Activated T-cell treated with anti-CD3 and anti-CD28 coated beads for 24 hours (primary cell): Measurements from ENCODE around the gene EXT2.

Experiments used
- DNase-seq: peaks from one replicate; pipeline ENCODE4 v3.0.0-alpha.2; 2020; ENCODE audit warnings: low read depth

The EXT2 gene

DNA sequence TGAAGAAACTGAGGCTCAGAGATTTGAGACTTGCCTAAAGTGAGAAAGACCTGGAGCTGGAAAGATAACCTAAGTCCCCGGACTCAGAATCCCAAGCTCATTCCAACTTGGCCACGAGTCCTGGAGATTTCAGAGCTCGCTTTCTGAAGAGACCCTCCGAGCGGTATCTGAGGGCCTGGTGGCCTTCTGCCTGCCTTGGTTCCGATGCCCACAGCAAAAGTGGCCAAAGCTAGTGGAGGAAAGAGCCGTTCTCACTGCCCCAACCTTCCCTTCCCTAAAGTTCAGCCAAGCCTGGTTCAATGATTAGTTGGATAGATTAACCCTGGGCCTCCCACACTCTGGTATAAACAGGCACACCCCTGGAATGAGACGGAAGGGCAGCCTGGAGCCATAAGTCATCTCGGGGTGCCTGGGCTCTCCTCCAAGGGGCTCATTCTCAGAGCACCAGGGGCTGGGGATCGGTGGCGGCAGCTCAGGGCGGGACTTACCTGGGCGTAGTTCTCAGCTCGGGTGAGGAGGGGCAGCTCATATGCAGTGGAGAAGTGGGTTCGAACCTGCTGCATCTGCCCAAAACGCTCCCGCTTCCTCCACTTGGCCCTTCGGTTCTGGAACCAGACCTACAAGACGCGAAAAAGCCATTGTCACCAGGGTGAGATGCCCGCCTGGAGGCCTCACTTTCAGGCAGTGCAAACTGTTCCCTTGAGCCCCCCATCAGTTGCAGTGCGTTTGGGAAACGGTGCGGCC, 171.7 kb downstream of the EXT2 start:
- DNase-seq = no peak

DNA sequence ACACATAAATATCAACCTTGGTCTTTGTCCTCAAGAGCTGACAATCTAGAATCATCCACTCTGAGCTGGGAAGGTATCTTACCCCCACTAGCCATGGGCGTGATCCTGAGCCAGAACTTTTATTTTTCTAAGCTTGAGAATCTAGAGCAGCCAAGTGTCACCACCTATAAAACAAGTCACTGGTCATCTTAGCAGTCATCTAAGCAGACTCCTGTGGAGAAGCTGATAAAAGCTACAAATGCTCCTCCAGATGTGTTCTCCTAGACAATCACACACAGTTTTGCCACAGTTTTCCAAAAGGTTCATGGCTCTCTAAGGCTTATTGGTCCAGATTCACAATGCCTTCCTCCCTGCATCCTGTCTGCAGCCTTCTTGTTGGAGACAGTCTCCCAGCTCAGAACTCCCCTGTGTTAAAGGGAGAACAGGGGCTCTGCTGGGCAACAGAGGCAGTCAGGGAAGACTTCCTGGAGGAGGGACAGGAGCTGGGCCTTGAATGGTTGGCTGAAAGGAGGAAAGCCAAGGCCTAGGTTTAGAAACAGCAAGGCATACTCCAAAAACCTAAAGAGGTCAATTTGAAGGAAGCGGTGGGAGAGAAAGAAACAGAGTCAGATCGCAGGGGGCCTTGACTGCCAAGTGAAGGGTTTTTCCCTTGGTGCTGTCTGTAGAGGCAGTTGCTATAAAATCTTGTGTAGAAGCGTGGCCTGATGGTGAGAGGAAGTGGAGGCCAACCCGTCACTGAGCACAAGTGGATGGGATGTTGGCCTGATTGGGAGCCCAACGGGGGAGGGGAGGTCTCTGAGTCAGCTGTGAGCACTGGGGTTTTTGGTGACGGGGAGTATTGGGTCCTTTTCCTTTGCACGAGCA, 172.5 kb downstream of the EXT2 start:
- no peak for DNase-seq

DNA sequence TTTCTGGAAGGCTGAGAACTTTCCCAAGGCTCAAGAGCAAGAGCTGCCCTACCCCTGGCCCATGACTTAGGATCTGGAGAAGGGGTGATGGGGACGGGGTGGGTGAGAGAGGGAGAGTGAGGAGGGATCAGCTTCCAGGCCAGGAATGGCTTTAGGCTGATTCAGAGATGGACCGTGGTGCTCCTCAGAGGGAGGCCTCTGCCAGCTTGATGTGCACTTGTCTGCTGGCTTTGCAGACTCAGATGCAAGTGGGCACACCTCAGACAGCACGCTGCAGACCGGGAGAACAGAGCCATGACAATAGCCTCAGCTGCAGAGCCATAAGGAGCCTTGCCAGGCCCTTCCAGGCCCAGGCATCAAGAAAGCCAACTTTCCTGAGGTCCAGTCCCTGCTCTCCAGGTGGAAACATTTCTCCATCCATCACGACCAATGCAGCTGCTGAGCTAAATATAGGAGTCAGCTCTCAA, 173.2 kb downstream of the EXT2 start:
- no peak for DNase-seq

DNA sequence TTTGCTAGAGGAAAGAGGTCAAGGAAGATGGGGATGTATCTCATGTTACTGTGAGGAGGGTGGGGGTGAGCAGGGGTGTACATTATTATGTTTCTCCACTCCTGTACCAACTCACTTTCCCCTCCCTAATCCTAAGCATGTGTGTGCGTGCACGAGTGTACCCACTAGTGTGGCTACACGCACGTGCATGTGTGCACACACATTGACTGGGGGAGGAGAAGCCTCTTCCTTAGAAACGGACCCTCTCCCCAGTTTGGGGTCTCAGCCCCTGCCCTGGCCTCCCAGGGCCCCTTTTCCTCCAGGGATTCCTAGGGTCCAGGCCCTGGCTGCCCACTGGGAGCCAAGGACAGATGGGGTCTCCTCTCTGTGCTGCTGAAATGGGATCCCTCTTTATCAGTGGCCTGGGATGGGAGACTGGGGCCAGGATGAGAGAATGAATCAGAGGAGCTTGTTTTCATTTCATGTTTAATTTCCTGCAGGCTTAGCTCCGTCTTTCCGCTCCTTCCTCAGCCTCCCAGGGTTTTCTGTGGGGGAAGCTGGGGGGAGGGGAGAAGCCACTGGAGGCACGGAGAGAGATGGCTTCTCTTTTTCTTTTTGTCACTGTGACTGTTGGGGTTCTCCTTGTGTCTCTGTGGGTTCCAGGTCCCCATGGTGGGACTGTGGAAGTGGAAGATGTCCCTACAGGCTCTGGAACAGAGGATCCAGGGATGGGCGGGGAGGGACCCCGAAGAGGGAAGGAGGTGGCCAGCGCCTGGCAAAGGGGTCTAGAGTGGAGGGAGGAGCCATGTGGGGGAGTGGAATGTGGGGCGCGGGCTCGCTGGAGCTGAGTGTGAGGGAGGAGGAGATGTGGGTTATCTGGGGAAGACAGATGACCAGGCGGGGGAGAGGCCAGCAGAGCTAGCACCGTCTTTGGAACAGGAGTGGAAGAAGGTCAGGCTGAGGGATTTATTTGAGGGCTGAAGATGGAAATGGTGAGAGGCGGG, 174.2 kb downstream of the EXT2 start:
- no peak for DNase-seq

DNA sequence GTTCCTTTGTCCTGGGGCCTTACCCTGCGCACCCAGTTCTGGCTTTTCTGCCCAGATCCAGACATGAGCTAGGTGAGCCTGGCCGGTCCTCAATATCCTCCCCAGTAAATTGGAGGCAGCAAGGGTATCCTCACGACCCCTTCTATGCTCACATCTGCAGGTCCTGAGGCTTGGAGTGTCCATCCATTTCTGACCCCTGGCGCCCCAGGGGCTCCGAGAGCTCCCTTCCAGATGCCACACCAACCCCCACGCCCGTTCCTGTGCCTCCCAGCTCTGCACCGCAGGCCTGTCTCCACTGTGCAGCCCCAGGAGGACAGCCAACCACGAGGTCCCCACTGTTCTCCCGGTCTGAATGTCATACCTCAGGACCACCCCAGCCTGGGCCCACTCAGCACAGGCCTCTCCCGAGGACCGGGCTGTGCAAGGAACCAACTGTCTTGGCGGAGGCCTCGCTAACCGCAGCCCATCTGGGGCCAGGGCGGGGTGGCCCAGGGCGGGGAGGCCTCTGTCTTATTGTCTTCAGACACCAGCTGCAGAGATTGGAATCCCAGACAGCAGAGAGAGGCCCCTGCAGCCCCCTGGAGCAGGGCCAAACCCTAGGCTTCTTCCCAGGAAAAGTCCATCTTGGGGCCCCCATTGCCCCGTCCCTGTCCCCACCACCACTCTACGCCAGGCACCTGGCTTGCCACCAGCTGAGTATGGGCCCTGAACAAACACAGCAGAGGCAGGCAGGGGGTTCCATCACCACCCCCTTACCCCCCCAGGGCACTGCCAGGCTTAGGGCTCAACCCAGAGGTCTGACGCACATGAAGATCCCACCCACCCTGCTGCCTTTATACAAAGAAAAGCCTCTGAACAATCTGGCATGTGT, 175.2 kb downstream of the EXT2 start:
- DNase-seq = no peak

DNA sequence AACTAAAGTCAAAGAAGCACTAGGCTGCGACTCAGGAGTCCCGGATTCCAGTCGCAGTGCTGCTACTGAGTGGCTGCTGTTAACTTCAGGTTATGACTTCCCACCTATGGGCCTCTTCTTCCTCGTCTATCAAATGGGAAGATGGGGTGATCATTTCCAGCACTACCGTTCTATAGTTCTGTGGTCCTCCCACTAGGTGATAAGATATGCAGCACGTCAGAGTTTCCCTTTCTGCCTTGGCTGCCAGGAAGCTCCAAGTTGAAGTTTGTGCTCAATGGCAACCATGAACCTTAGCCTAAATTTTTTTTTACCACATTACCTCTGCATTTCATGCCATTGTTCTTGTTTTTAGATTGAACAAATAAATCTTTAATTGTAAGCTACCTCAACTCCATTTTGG, 175.8 kb downstream of the EXT2 start:
- DNase-seq = no peak

DNA sequence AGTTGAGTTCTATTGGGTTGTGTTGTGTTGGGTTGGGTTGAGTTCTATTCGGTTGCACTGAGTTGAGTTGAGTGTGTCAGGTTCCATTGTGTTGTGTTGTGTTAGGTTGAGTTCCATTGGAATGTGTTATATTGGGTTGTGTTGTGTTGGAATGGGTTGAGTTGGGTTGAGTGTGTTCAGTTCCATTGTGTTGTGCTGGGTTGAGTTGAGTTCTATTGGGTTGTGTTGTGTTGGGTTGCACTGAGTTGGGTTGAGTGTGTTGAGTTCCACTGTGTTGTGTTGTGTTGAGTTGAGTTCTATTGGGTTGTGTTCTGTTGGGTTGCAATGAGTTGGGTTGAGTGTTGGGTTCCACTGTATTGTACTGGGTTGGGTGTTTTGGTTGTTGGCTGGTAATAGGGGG, 178.9 kb downstream of the EXT2 start:
- no peak for DNase-seq

DNA sequence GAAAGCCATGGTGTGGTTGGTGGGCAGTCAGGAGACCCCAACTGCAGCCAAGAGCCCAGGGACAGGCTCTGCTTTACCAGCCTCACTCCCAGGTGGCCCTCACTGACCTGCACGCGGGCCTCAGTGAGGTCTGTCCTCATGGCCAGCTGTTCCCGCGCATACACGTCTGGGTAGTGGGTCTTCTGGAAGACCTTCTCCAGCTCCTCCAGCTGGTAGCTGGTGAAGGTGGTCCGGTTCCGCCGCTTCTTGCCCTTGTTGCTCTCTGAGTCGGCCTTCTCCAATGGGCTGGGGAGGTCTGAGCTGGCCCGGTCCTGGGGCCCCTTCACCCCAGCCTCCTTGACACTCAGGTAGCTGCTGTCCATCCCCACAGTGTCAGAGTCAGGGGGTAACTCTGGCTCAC, 179.8 kb downstream of the EXT2 start:
- DNase-seq = no peak

DNA sequence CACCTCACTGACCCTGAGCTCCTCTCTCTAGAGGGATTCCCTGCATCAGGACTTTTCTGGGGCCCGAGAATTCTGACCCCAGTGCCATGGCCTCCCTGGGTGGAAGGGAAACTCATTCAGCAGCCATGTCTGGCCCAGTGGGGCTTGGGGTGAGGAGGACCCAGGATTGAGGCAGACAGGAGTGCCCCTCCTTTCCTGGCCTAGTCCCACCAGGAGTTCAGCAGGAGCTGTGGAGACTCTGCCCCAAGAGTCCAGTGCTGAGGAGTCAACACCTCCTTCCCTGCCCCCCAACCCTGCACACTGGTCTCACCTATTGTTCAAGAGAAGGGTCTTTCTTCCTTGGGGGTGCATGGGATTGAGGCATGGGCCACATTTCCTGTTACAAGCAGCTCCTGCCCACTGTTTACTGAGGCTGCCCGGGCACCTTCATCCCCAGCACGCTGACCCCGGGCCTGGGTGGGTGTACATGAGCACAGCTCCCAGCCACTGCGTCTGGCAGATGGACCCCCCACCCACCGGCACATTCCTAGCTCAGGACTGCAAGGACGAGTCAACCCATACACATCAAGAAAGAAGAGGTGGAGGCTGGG, 180.6 kb downstream of the EXT2 start:
- DNase-seq = no peak

DNA sequence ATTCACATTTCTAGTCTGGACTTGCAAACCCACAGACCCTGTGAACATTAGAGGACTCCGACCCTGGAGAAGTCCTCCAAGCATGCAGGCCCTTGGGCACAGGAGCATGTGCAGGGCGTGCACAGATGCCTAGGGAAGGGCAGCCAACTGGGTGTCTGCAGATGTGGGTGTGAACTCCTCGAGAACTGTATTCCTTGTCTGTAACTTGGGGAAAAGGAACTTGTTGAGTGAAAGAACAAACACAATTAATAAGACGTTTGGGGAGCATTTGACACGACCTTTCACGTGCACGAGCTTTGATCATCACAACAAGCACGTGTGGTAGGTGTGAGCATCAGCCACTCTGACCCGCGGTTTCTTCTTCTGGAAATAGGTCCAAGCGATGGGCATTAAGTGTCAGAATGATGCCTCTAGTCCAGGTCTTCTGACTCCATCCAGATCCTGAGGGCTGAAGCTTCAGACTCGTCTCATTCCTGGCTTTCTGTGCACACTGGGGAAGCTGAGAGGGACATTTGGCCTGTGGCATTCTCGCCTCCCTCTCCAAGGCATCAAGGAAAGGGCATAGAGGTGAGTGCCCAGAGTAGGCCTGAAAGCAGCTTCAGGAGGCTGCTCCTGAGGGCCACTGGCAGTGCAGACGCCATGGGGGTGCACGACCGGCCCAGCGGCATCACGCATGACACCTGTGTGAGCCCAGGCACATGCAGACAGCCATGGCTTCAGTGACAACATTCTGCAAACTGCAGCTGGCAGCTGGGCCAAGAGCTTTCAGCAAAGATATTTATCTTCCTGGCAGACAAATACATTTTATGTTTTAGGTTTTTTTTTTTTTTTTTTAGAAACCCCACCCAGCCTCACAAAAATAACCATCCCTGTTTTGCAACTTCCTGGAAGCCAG, 182.0 kb downstream of the EXT2 start:
- DNase-seq = no peak

DNA sequence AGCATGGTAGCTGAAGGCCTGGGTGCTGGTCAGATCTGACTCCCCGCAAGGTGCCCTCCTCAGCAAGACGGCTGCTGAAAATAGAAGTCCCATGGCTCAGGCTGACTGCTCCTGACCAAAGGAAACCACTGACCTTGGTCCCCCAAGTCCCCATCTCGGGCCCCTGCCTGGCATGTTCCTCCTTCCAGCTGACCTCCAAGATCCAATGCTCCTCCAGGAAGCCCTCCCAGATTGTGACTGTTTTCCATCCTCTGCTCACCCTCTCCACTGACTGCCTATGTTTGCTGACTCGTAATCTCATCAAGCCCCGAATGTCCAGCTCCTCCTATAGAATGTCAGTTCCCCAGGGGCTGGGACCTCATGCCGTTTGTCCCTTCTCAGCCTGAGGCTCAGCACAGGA, 184.0 kb downstream of the EXT2 start:
- no peak for DNase-seq

DNA sequence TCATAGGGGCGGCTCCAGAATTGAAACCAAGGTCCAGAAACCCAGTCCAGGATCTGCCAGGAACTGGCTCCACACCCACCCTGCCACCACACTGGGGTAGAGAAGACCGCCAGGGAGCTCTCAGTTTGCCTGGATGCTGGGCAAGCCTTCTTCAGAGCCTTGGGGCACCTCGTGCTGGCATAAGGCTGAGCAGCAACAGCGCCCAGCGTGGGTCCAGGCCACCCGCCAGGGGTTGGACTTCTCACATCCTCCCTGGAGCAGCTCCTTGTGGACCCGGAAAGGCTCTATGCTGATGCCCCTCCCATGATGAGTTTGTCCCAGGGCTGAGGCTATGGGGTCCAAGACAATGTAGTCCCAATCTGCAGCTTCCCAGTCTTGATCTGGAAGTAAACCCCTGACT, 184.8 kb downstream of the EXT2 start:
- DNase-seq = no peak

DNA sequence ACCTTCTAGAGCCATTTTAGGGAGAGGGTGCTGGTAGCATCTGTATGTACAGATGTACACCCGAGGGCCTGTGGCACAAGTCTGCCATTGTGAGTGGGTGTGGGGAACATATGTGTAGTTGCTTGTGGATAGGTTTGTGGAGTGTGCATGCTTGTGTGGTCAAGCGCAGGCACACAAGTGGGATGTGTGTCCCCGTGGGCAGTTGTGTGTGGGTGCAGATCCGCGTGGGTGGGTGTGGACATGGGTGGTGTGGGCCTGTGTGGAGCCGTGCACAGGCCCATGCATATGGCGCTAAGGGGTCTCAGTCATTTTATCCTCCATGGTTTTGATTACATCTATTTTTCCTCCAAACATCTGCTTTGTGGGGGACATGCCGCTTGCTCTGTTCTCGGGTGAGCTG, 185.7 kb downstream of the EXT2 start:
- DNase-seq = no peak

DNA sequence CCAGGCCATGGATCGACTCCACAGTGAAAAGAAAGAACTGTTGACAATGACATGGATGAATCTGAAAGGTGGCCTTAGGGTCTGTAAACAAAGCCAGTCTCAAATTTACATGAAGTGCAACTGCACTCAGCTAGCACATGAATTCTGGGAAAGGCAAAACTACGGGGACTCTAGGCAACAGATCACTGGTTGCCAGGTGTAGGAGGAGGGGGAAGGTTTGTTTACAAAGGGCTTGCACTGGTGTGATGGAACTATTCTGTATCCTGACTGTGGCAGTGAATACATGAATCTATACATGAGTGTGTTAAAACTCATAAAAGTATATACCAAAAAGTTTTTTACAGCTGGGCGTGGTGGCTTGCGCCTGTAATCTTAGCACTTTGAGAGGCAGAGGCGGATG, 187.1 kb downstream of the EXT2 start:
- no peak for DNase-seq

DNA sequence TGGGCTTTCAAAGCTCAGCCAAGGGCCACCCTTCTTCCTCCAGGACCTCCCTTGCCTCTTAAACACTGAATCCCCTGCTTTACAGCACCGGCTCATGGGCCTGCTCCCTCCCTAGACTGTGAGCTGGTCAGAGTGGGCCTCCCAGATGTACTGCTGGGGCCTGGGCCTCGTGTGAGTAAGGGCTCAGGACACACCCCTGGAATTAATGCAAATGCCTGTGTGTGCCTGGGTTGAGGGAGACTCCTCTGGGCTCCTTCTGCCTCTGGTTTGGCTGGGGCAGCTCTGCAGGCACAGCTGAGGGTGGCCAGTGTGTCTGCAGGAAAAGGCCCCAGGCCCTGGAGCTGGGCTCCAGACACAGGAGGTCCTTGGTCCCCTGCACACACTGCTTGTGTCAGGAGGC, 190.3 kb downstream of the EXT2 start:
- no peak for DNase-seq

DNA sequence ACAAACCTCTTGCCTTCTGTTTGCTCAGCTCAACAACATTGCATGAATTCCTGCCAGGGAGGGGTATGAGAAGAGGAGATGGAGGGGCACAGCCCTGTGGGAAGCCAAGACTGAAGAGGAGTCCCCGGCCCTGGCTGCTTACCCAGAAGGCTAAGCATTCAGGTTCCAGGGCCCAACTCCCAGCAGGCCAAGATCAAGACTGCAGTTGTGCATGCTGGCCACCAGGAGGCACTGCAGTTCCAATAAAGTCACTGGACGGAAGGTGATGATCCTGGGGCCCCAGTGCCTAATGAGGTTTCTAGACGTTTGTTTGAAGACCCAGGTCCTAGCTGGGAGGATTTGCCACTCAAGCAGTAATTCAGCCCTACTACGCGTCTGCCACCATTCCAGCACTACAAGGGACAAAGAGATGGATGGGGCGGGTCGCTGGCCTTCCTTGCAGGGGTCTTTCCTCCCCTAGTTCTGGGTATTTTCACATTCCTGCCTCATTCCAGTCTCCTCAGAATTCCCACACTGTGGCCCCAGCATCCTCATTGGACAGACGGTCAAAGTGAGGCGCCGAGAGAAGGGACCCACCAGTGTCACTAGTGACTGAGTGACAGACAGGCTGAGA, 190.9 kb downstream of the EXT2 start:
- peak; percentile 57 for DNase-seq

DNA sequence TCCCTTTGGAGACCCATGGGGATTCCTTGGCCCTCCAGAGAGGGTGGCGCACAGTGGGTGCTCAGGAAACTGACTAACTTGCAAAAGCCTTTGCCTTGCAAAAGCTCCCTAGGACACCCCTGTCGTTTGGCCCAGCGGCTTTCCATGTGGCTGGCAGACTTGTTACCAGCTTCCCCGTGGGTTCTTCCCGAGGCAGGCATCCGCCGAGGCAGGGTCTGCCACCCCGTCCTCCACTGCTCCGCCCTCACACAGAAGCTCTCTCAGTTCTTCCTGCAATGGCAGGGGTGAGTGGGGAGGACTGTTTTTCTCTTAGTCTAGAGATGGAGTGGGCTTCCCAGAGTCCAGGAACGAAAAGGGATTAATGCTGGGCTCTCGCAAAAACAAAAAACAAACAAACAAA, 191.4 kb downstream of the EXT2 start:
- DNase-seq = no peak

DNA sequence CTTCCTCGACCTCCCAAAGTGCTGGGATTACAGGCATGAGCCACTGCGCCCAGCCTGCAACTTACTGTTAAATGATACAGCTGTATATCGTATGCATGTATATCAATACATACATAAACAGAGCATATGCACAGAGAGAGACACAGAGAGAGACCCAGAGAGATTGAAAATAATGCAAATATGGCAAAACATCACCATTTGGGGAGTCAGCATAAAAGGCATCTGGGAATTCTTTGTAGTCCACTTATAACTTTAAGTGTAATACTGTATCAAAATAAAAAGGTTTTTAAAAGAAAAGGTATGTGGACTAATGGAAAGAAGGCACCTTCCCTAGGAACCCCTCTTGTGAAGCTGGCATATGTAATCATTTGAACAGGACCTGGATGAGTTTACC, 192.7 kb downstream of the EXT2 start:
- DNase-seq = no peak

DNA sequence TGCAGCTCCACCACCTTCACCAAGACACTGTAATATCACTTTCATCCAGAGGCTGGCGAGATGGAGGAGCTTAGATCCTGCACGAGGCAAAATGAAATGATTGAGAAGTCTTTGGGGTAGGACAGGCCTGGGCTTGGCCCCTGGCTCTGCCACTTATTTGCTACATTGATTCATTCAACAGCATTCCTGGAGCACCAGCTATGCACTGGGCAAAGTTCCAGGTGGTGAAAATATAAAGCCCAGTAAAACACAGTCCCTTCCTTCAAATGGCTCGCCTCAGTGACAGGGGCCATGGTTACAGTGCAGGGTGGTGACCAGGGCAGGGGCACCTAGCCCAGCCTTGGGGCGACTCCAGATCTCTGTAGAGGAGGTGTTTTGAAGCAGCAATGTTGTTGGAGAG, 194.7 kb downstream of the EXT2 start:
- DNase-seq = no peak
